ENCODE results near the gene PKD2L1. TPM values are rescaled to one million over a fixed set of nuclear protein-coding genes. Genes with fewer than 3 reads are reported as not detected.
A peak's percentile ranks its signal among the peaks of the same experiment; 100 is the strongest.
"Not testable (repeated sequence)": the region's sequence is repeated elsewhere in the genome, so short reads cannot be mapped to it uniquely, and the experiment has no call there.

Gene PKD2L1
- not detected for total RNA-seq

GRCh38 chr10:100330079-100330478, at the start of gene PKD2L1:
Gene PKD2L1 (minus strand): TSS chr10:100330228. CDS start chr10:100330103, 125 bp downstream.
- DNase-seq (ENCODE audit: low read depth in 2 of 3, low spot score in 2 of 3) = no peak

GRCh38 chr10:100377830-100378229, 47.8 kb upstream of the PKD2L1 start:
- DNase-seq (ENCODE audit: low read depth in 2 of 3, low spot score in 2 of 3) = no peak

- not testable (repeated sequence) for DNase-seq (ENCODE audit: low read depth in 2 of 3, low spot score in 2 of 3)
These were observed 46.6 kb upstream of the PKD2L1 start for GRCh38 chr10:100376656-100377055.

- not testable (repeated sequence) for DNase-seq (ENCODE audit: low read depth in 2 of 3, low spot score in 2 of 3)
These were observed 44.8 kb upstream of the PKD2L1 start for GRCh38 chr10:100374677-100375353.

GRCh38 chr10:100374200-100374655, 44.2 kb upstream of the PKD2L1 start:
- DNase-seq (ENCODE audit: low read depth in 2 of 3, low spot score in 2 of 3) = no peak

- DNase-seq (ENCODE audit: low read depth in 2 of 3, low spot score in 2 of 3) = peak; percentile 44 to 93 (median 93)
These were observed 43.5 kb upstream of the PKD2L1 start for GRCh38 chr10:100373298-100374199.

- no peak for DNase-seq (ENCODE audit: low read depth in 2 of 3, low spot score in 2 of 3)
These were observed 42.6 kb upstream of the PKD2L1 start for GRCh38 chr10:100372415-100373297.

- no peak for DNase-seq (ENCODE audit: low read depth in 2 of 3, low spot score in 2 of 3)
These were observed 41.5 kb upstream of the PKD2L1 start for GRCh38 chr10:100371482-100372027.

GRCh38 chr10:100370714-100371481, 40.9 kb upstream of the PKD2L1 start:
- peak in 2 of 3 donors; percentile 78 to 93 for DNase-seq (ENCODE audit: low read depth in 2 of 3, low spot score in 2 of 3)

- DNase-seq (ENCODE audit: low read depth in 2 of 3, low spot score in 2 of 3) = no peak
These were observed 38.7 kb upstream of the PKD2L1 start for GRCh38 chr10:100368721-100369120.

- peak in 2 of 3 donors; percentile 49 to 74 for DNase-seq (ENCODE audit: low read depth in 2 of 3, low spot score in 2 of 3)
These were observed 34.8 kb upstream of the PKD2L1 start for GRCh38 chr10:100364735-100365391.

- DNase-seq (ENCODE audit: low read depth in 2 of 3, low spot score in 2 of 3) = no peak
These were observed 34.1 kb upstream of the PKD2L1 start for GRCh38 chr10:100364175-100364574.

- no peak for DNase-seq (ENCODE audit: low read depth in 2 of 3, low spot score in 2 of 3)
These were observed 32.8 kb upstream of the PKD2L1 start for GRCh38 chr10:100362570-100363496.

- DNase-seq (ENCODE audit: low read depth in 2 of 3, low spot score in 2 of 3) = no peak
These were observed 30.2 kb upstream of the PKD2L1 start for GRCh38 chr10:100360234-100360633.

- DNase-seq (ENCODE audit: low read depth in 2 of 3, low spot score in 2 of 3) = no peak
These were observed 29.6 kb upstream of the PKD2L1 start for GRCh38 chr10:100359529-100360150.

GRCh38 chr10:100359030-100359432, 29.0 kb upstream of the PKD2L1 start:
- DNase-seq (ENCODE audit: low read depth in 2 of 3, low spot score in 2 of 3) = no peak

- no peak for DNase-seq (ENCODE audit: low read depth in 2 of 3, low spot score in 2 of 3)
These were observed 27.2 kb upstream of the PKD2L1 start for GRCh38 chr10:100357059-100357858.

All from hematopoietic multipotent progenitor cell (in vitro differentiated cells).